MM.1S (cell line): Measurements from ENCODE around the gene DNAJB7.

Experiments
- EZH2phosphoT487 ChIP-seq: fragments of 300-600 bp; sonication (generic); IDR thresholded peaks from 2 replicates; pipeline ENCODE4 v1.6.1; 2018; ENCODE audit warnings: antibody characterized with exemption, low read length
- TF ChIP-seq, protein P1 (sequence below): fragments of 300-600 bp; sonication (generic); IDR thresholded peaks from 2 replicates; pipeline ENCODE4 v1.5.1; 2016; ENCODE audit warnings: antibody characterized with exemption, low read length, mixed read lengths

DNA sequence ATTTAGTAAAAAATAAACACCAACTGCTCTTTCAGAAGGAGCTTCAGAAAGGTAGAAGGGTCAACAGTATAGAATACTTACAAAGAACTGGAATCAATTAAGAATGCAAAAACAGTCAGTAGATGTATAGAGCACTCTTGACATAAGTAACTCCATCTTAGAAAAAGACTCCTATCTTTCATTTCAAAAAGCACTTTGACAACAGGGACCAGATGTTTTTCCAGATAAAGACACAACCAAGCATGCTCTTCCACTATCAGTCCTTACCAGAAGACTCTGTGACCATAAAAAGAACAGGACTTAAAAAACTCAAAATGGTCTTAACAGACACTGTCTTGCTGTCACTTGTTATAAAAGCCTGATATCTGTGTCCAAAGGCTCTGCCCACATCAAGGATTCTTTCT is 48.0 kb downstream of the DNAJB7 start:
- TF ChIP-seq, protein P1, sequence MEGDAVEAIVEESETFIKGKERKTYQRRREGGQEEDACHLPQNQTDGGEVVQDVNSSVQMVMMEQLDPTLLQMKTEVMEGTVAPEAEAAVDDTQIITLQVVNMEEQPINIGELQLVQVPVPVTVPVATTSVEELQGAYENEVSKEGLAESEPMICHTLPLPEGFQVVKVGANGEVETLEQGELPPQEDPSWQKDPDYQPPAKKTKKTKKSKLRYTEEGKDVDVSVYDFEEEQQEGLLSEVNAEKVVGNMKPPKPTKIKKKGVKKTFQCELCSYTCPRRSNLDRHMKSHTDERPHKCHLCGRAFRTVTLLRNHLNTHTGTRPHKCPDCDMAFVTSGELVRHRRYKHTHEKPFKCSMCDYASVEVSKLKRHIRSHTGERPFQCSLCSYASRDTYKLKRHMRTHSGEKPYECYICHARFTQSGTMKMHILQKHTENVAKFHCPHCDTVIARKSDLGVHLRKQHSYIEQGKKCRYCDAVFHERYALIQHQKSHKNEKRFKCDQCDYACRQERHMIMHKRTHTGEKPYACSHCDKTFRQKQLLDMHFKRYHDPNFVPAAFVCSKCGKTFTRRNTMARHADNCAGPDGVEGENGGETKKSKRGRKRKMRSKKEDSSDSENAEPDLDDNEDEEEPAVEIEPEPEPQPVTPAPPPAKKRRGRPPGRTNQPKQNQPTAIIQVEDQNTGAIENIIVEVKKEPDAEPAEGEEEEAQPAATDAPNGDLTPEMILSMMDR: no peak
- no peak for TF ChIP-seq EZH2phosphoT487
